Left lobe of liver (tissue), 2 donors: ENCODE data around the gene PACS2. TPM values are rescaled to one million over a fixed set of nuclear protein-coding genes. Genes with fewer than 3 reads are reported as not detected.
"Not testable (repeated sequence)": the region's sequence is repeated elsewhere in the genome, so short reads cannot be mapped to it uniquely, and the experiment has no call there.

Experiments
- ATAC-seq: fragments of 200-7000 bp; cut with Tn5 transposase; one replicate; pipeline ENCODE4 v1.9.1; 2020; ENCODE audit warnings: mild to moderate bottlenecking, moderate library complexity
- DNase-seq: peaks from one replicate; pipeline ENCODE4 v3.0.0-alpha.2; 2020; ENCODE audit warnings: low spot score
- total RNA-seq: library from RNA; stranded (reverse); gene quantifications from one replicate; pipeline ENCODE4 v1.2.1, GENCODE V29; 2021
- donor health status: DM: no; HTN: no; CAD: no; lungs with moderate emphysema.
- donor health status: DM: no; HTN: yes; CAD: no.

The PACS2 gene
- total RNA-seq = 26.6 TPM

GRCh38 chr14:105314287-105315200 is at the start of gene PACS2:
PACS2 (plus strand) TSS chr14:105314748; CDS start chr14:105314919, 171 bp downstream.
- ATAC-seq (peak; percentile 90), DNase-seq (peak; percentile 80)

GRCh38 chr14:105267820-105268548 is 46.6 kb upstream of the PACS2 start:
- DNase-seq (no peak), ATAC-seq (peak; percentile 81)

GRCh38 chr14:105268736-105269354 is 45.7 kb upstream of the PACS2 start:
- DNase-seq = no peak
- ATAC-seq = no peak

- DNase-seq = no peak
These were observed 45.1 kb upstream of the PACS2 start for GRCh38 chr14:105269405-105269804.

GRCh38 chr14:105271224-105271890 is 43.2 kb upstream of the PACS2 start:
- DNase-seq (no peak), ATAC-seq (peak; percentile 25)

More at GRCh38 chr14:105269405-105269804, 45.1 kb upstream of the PACS2 start:
- no peak for ATAC-seq

- no peak for ATAC-seq
- DNase-seq = no peak
These were observed 41.9 kb upstream of the PACS2 start for GRCh38 chr14:105272623-105273022.

- DNase-seq (no peak), ATAC-seq (peak; percentile 17)
These were observed 41.5 kb upstream of the PACS2 start for GRCh38 chr14:105273062-105273461.

- DNase-seq = no peak
- no peak for ATAC-seq
These were observed 39.9 kb upstream of the PACS2 start for GRCh38 chr14:105274637-105275036.

GRCh38 chr14:105275267-105275946 is 39.1 kb upstream of the PACS2 start:
- ATAC-seq (no peak), DNase-seq (no peak)

- ATAC-seq, DNase-seq: not testable (repeated sequence)
These were observed 37.1 kb upstream of the PACS2 start for GRCh38 chr14:105277448-105277847.

- no peak for ATAC-seq
- DNase-seq = no peak
These were observed 34.7 kb upstream of the PACS2 start for GRCh38 chr14:105279642-105280361.

- ATAC-seq = no peak
These were observed 34.0 kb upstream of the PACS2 start for GRCh38 chr14:105280525-105280924.

GRCh38 chr14:105281371-105282097 is 33.0 kb upstream of the PACS2 start:
- ATAC-seq (peak; percentile 52), DNase-seq (no peak)

More at GRCh38 chr14:105280525-105280924, 34.0 kb upstream of the PACS2 start:
- DNase-seq = no peak

GRCh38 chr14:105282098-105282725 is 32.3 kb upstream of the PACS2 start:
- ATAC-seq = no peak
- no peak for DNase-seq

- ATAC-seq (no peak), DNase-seq (no peak)
These were observed 31.5 kb upstream of the PACS2 start for GRCh38 chr14:105283028-105283427.

- ATAC-seq (no peak), DNase-seq (no peak)
These were observed 30.6 kb upstream of the PACS2 start for GRCh38 chr14:105283899-105284298.

- peak; percentile 86 for DNase-seq
- peak; percentile 77 for ATAC-seq
These were observed 29.4 kb upstream of the PACS2 start for GRCh38 chr14:105285174-105285573.

- DNase-seq = no peak
- no peak for ATAC-seq
These were observed 27.8 kb upstream of the PACS2 start for GRCh38 chr14:105286759-105287144.
